Gastrocnemius medialis (tissue), 4 donors: ENCODE measurements around the gene MRPL32. TPM values are rescaled to one million over a fixed set of nuclear protein-coding genes. Genes with fewer than 3 reads are reported as not detected.

Experiments used
- ATAC-seq, 2 donors: fragments of 150-250 bp; one replicate each; pipeline ENCODE4 v1.9.1; 2016
- DNase-seq, 2 donors: peaks; one replicate each; pipeline ENCODE4 v3.0.0-alpha.2; 2019
- H3K27ac ChIP-seq, 4 donors: fragments of 200-600 bp; sonication (generic); 1 replicate in 1 of 4; 2 replicates in 3 of 4; pipeline ENCODE4 v1.5.1; 2016 to 2018; ENCODE audit warnings: mild to moderate bottlenecking in 2 of 4, moderate library complexity in 1 of 4
- H3K27me3 ChIP-seq, 3 donors: fragments of 200-600 bp; sonication (generic) in 2 of 3; 1 replicate in 1 of 3; 2 replicates in 2 of 3; pipeline versions ENCODE4 v1.5.1 to v1.6.0; 2016 to 2019; ENCODE audit warnings: mild to moderate bottlenecking in 1 of 3, moderate library complexity in 1 of 3
- H3K36me3 ChIP-seq, 2 donors: fragments of 200-600 bp; sonication (generic) in 1 of 2; one replicate each; pipeline ENCODE4 v1.5.1; 2017 to 2018
- H3K4me1 ChIP-seq, 2 donors: fragments of 200-600 bp; sonication (generic) in 1 of 2; one replicate each; pipeline ENCODE4 v1.5.1; 2016 to 2017; ENCODE audit warnings: mild to moderate bottlenecking in 2 of 2
- H3K4me3 ChIP-seq, 4 donors: fragments of 200-600 bp; sonication (generic) in 3 of 4; 1 replicate in 1 of 4; 2 replicates in 3 of 4; pipeline ENCODE4 v1.5.1; 2016 to 2019; ENCODE audit warnings: mild to moderate bottlenecking in 2 of 4
- H3K9me3 ChIP-seq, 3 donors: fragments of 200-600 bp; sonication (generic) in 2 of 3; 1 replicate in 1 of 3; 2 replicates in 2 of 3; pipeline ENCODE4 v1.5.1; 2016 to 2019
- POLR2A ChIP-seq, 2 donors: fragments of 450-650 bp; IDR thresholded peaks; one replicate each; pipeline ENCODE4 v1.6.1; 2017; ENCODE audit warnings: antibody characterized with exemption in 2 of 2, mild to moderate bottlenecking in 2 of 2, moderate library complexity in 2 of 2
- in situ Hi-C, 4 donors: fragments of 200-750 bp; cut with MboI; loops; one replicate each; pipeline versions ENCODE4 v1.15.0 to v1.8.0; 2017; ENCODE audit warnings: low sequenced_read_pairs in 4 of 4
- intact Hi-C: fragments of 100-400 bp; cut with DNase I; formaldehyde crosslinking; loops from one replicate; pipeline ENCODE4 v1.15.1; 2023; ENCODE audit warnings: low total_unique reads
- total RNA-seq, 4 donors: library from RNA; depleted of rRNA; stranded (reverse); fragments of >200 nt; gene quantifications; one replicate each; pipeline versions ENCODE4 v1.1.0 to v1.2.3, GENCODE V29; 2016
- TF ChIP-seq, protein P1 (sequence below), 5 experiments: fragments of 450-650 bp in 3 of 5; fragments of 200-600 bp in 2 of 5; sonication (generic) in 2 of 5; IDR thresholded peaks in 4 of 5; conservative IDR thresholded peaks in 1 of 5; 1 replicate in 4 of 5; 2 replicates in 1 of 5; pipeline ENCODE4 v1.5.1; 2016 to 2019; ENCODE audit warnings: antibody characterized with exemption in 5 of 5, mild to moderate bottlenecking in 3 of 5, moderate library complexity in 3 of 5

Gene MRPL32
- total RNA-seq, 4 donors from 2014 or later = 42.6 to 59.2 (median 56.8) TPM

DNA sequence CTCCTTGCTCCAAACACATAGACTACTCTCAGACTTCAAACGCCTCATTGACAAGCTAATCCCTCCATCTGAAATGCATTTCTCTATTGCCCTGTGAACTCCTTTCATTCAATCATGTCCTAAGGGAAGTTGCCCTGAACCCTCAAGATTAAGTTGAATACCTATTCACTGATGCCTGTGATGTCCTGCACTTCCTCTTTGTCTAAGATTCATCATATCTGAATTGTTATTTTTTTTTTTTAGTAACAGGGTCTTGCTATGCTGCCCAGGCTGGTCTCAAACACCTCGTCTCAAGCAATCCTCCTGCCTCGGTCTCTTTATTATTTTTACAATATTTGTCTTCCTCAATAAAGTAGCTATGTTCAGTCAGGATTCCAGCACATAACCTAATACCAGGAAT lies 3.4 kb upstream of the MRPL32 start:
- ATAC-seq (no peak), DNase-seq (no peak)
- Histone ChIP-seq H3K36me3 (peaks cover 0 to 34% of the 10 kb centered on the region in 2 donors), H3K27ac (no peak overlapping the region), H3K4me3 (no peak overlapping the region), H3K9me3 (no peaks in the 10 kb centered on the region), H3K4me1 (peaks cover 28 to 36% of the 10 kb centered on the region in 2 donors), H3K27me3 (no peaks in the 10 kb centered on the region)
- intact Hi-C loops = no loop called here
- in situ Hi-C loops = loop anchor here in 2 of 4 donors (25.0 kb wide), 3 partner anchors 534 to 909 kb away; no protein-coding TSS in a partner anchor
- TF ChIP-seq POLR2A (IDR thresholded peaks at IDR 0.05) = no peak
- TF ChIP-seq, protein P1, sequence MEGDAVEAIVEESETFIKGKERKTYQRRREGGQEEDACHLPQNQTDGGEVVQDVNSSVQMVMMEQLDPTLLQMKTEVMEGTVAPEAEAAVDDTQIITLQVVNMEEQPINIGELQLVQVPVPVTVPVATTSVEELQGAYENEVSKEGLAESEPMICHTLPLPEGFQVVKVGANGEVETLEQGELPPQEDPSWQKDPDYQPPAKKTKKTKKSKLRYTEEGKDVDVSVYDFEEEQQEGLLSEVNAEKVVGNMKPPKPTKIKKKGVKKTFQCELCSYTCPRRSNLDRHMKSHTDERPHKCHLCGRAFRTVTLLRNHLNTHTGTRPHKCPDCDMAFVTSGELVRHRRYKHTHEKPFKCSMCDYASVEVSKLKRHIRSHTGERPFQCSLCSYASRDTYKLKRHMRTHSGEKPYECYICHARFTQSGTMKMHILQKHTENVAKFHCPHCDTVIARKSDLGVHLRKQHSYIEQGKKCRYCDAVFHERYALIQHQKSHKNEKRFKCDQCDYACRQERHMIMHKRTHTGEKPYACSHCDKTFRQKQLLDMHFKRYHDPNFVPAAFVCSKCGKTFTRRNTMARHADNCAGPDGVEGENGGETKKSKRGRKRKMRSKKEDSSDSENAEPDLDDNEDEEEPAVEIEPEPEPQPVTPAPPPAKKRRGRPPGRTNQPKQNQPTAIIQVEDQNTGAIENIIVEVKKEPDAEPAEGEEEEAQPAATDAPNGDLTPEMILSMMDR (IDR thresholded peaks at IDR 0.05 in 4 of 5, conservative IDR thresholded peaks at IDR 0.05 in 1 of 5) = no peak

DNA sequence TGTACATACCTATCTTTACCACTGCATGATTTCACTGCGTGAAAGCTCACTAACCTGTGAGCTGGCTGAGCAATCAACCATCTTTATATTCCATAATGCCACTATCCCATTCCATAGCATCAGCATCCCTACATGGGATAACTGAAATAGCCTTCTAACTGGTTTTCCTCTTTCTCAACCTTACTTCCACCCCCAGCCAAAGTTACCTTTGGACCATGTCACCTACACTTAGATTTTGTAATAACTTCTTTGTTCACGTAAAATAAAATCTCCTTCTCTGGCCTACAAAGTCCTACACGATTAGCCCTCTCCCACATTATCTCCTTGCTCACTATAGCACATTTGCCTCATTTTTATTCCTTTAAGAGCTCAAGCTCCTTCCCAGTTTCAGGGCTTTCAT lies 2.7 kb upstream of the MRPL32 start:
- no peak for TF ChIP-seq POLR2A (IDR thresholded peaks at IDR 0.05)
- TF ChIP-seq, protein P1 (IDR thresholded peaks at IDR 0.05 in 4 of 5, conservative IDR thresholded peaks at IDR 0.05 in 1 of 5) = no peak
- intact Hi-C loops = no loop called here
- no peaks in the 10 kb centered on the region for H3K27me3 ChIP-seq
- no peak overlapping the region for H3K4me3 ChIP-seq
- in situ Hi-C loops = loop anchor here in 2 of 4 donors (25.0 kb wide), 3 partner anchors 533 to 908 kb away; no protein-coding TSS in a partner anchor
- H3K27ac ChIP-seq = peak overlapping the region in 2 of 4 donors; percentile 1 to 5
- no peaks in the 10 kb centered on the region for H3K9me3 ChIP-seq
- H3K4me1 ChIP-seq = peaks cover 28 to 36% of the 10 kb centered on the region in 2 donors
- ATAC-seq (no peak), DNase-seq (no peak)
- peaks cover 0 to 28% of the 10 kb centered on the region in 2 donors for H3K36me3 ChIP-seq

DNA sequence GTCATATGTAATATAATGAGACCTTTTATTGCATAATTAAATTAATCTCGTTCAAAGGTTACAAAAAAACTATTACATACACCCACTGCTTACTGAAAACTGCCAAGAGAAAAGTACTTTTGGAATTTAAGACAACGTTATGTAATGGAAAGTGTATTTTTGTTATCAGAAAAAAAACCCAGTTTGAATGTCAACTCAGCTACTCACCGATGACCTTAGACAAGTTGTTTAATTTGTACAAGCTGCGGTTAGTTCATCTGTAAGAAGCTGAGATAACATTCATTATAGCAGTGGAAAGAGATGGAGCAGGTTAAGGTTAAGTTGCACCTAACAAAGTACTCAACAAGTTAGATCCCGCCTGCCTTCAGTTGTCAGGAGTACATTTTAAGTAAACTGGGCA lies 1.3 kb upstream of the MRPL32 start:
- in situ Hi-C loops (loop anchor here in 2 of 4 donors (25.0 kb wide), 3 partner anchors 531 to 906 kb away; no protein-coding TSS in a partner anchor), intact Hi-C loops (loop anchor here (10.0 kb wide), 2 partner anchors 654 to 794 kb away; partner anchors contain the start of genes COA1 and STK17A)
- Histone ChIP-seq H3K27ac (peak overlapping the region; percentile 88 to 96 (median 90)), H3K4me1 (peaks cover 28 to 36% of the 10 kb centered on the region in 2 donors), H3K4me3 (peak overlapping the region; percentile 65 to 93 (median 87)), H3K36me3 (peaks cover 0 to 25% of the 10 kb centered on the region in 2 donors), H3K27me3 (no peaks in the 10 kb centered on the region), H3K9me3 (no peaks in the 10 kb centered on the region)
- DNase-seq (no peak), ATAC-seq (no peak)
- TF ChIP-seq, protein P1 (IDR thresholded peaks at IDR 0.05 in 4 of 5, conservative IDR thresholded peaks at IDR 0.05 in 1 of 5) = no peak
- TF ChIP-seq POLR2A (IDR thresholded peaks at IDR 0.05) = no peak

DNA sequence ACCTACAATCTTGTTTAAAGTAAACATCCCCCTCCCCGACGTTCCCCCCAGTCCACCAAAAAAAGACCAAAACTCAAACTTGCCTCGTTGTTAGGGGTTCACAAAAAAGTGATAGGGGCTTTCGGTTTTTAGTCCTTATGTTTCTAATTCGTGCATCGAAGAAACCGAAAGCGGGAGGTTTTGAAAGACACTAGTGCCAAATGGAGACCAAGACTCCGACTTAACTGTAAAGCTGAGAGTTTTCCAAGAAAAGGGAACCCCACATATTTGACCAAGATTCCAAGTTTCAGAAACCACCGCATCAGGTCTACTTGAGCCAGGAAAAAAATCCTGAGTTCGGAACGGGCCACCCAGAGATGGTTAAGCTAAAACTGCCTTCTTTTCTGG lies 736 bp upstream of the MRPL32 start:
- Histone ChIP-seq H3K4me3 (peak overlapping the region; percentile 65 to 93 (median 87)), H3K4me1 (peaks cover 28 to 36% of the 10 kb centered on the region in 2 donors), H3K27ac (peak overlapping the region; percentile 88 to 96 (median 90)), H3K36me3 (peaks cover 0 to 24% of the 10 kb centered on the region in 2 donors), H3K9me3 (no peaks in the 10 kb centered on the region), H3K27me3 (no peaks in the 10 kb centered on the region)
- TF ChIP-seq, protein P1 (IDR thresholded peaks at IDR 0.05 in 4 of 5, conservative IDR thresholded peaks at IDR 0.05 in 1 of 5) = no peak
- TF ChIP-seq POLR2A (IDR thresholded peaks at IDR 0.05) = no peak
- DNase-seq (no peak), ATAC-seq (peak; percentile 2)
- in situ Hi-C loops (loop anchor here in 2 of 4 donors (25.0 kb wide), 3 partner anchors 531 to 906 kb away; no protein-coding TSS in a partner anchor), intact Hi-C loops (loop anchor here (10.0 kb wide), 2 partner anchors 653 to 793 kb away; partner anchors contain the start of genes COA1 and STK17A)
